ENCODE measurements around the gene PALM.

- TF ChIP-seq POLR2A (IDR thresholded peaks at IDR 0.05; ENCODE audit: low read depth, low read length) (no peak), POLR2AphosphoS5 (IDR thresholded peaks at IDR 0.05; ENCODE audit: low read depth, low read length) (no peak), TAF1 (IDR thresholded peaks at IDR 0.05; ENCODE audit: borderline replicate concordance, low read depth, low read length) (no peak)
Measured at GRCh38 chr19:708154-709143, at the start of gene PALM.

Measured in GM12892 (cell line).